HS-5 (cell line): Measurements from ENCODE around the gene RAB3C.
A peak's percentile ranks its signal among the peaks of the same experiment; 100 is the strongest.

Source experiments
- DNase-seq: peaks from one replicate; pipeline ENCODE4 v3.0.0-alpha.2; 2012; ENCODE audit warnings: low read depth

Gene RAB3C

DNA sequence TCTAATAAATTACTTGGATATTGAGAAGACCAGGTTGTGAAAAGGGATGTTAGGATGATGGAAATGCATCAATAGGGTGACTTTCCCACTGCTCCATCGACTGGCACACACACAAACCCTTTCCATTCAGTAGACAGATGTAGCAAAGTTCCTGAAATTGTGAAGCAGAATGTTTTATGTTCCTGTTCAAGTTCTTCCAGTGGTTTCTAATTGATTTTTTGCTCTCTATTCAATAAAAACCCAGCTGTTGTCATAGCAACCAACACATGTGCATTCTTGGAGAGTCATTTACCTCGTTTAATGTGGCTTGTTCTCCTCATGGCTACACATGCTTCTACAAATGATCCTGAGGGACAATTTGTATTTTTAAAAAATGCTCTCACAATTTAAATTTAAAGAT is 244.6 kb downstream of the RAB3C start:
- DNase-seq, result no peak

DNA sequence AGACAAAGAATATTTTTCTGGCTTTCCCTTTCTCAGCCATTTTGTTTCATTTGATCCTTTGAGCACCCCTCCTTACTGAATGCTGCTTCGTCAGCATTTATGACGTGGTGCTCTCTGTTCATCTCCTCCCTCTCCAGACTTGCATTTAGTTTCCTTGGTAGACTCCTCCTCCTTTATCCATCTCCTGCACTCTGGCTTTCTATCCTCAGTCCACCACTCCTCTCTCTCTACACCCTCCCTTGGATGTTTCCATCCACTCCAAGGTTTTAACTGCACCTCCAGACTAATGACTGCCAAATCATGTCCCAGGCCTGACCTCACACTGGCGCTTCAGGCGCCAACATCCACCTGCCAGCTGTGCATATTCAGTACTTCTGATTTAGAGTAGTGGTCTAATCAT is 245.4 kb downstream of the RAB3C start:
- DNase-seq, result no peak

DNA sequence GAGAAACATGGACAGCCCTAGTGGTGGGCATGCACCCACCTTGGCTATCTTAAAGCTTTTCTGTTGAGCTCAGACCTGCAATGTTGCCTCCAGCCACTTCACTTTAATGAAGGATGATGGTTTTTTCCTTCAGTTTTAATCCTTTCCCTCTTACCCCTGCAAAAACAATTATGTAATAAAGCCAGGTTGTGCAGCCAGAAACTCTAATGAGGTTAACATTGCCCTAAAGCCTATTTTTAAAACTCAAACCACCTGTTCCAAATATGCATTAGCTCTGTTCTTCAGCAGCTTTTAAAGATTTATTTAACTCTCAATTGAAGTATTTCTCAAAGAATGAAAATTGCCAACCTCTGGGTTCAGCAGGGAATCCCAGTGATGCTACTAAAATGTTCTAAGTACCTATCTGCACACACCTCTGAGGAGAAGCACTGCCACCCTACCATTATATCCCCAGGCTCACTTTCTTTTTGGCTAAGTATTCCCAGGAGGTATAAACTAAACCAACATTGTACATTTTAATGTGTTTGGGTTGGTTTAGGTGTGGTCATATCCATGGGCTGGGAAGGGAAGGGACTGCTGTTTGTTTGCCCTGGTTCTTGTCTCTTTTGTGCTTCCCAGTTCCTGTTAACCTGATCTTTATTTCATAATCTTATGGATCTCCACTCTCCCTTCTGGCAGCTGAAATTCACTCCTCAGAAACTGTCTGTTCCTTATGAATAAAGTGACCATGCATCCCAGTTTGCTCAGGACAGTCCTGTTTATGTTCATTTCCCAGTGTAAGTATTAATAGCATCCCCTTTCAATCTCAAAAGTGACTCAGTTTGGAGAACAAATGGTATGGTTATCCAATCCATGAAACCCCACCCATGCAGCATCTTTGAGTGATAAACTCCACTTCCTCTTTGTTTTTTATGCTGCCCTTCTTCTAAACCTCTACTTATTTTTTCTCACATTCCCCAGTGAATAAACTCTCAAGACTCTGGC is 251.7 kb downstream of the RAB3C start:
- no peak for DNase-seq

DNA sequence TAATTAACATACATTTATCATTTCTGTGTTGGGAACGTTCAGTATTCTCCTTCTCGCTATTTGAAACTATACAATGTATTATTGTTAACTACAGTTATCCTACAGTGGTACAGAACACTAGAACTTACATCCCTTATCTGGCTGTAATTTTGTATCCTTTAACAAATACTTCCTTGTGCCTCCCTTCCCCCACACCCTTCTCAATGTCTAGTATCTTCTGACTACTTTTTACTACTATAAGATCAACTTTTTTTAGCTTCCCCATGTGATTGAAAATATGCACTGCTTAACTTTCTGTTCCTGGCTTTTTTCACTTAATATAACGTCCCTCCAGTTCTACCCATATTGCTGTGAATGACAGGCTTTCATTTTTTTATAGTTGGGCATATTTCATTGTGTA is 253.5 kb downstream of the RAB3C start:
- no peak for DNase-seq

DNA sequence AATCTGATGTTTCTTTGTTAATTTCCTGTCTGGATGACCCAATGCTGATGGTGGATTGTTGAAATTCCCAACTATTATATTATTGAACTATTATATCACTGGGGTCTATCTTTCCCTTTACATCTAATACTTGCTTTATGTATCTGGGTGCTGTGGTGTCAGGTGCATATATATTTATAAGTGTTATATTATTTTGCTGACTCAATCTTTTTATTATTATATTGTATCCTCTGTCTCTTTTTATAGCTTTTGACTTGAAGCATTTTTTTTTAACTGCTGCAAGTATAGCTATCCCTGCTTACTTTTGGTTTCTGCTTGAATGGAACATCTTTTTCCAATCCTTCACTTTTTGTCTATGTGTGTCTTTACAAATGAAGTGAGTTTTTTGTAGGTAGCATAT is 255.9 kb downstream of the RAB3C start:
- DNase-seq, result no peak

DNA sequence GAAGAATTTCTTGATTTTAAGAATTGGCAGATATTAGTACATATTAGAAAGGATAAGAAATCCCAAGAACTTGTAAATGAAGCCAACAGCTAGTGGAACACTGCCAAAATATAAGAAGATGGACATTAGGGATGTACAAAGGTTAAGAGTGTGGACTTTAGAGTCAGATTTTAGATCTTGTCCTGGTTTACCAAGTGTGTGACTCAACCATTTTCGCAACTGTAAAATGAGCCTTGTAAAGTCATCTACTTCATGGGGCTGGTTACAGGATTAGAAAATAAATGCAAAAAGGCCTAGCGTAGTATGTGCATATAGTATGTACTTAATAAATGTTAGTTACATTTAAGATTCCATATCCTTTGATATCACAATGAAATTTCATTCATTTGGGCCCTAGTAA is 260.0 kb downstream of the RAB3C start:
- no peak for DNase-seq

DNA sequence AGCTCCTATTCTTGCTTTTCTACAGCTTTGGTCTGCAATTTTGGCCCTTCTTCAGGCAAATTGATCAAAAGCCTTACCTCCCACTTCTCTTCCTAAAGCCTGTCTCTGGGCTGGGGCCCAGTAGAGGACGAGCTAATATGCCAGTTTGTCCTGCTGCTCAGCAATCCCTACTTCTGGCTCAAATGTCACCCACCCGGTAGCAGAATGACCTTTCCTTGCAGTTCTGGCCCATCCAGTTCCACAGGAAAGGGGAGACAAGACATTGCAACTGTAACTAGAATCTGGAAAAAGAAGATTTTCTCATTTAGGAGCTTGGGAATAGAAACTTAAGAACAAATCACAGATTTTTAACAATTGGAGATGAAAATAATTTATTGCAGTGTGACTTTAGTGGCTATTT is 261.5 kb downstream of the RAB3C start:
- no peak for DNase-seq

DNA sequence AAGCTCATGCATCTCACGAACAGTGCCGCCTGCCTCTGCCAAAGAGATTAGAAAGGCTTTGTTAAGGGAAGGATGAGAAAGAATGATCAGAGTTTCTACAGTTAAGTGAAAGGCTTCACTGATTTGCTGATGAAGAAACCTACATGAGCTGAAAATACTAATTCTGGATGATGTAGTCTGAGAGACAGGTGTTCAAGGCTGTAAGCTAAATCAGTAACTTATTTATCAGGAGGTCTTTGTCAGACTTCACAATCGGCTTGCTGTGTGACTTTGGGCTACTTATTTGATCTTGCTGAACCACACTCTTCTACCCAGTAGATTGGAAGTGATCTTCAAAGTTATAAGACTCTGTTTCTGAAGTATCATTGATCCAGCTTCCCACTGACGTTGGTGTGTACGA is 264.2 kb downstream of the RAB3C start:
- DNase-seq, result no peak

DNA sequence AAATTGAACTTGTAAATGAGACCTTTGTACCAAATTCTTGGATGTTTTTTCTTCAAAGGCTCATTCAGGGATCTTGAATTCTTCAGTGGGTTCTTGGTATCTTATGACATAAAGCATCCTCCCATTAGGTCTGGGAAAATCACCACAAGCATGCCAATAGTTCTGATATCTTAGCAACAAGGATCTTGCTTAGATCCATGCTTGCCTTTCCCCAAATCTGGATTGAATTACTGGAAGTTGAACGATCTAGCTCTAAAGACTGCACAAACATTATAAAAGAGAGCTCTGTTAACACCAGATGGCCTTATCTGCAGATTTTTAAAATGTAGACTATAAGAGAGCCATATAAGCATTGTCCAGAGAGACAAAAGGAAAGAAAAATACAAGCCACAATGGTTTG is 266.3 kb downstream of the RAB3C start:
- no peak for DNase-seq

DNA sequence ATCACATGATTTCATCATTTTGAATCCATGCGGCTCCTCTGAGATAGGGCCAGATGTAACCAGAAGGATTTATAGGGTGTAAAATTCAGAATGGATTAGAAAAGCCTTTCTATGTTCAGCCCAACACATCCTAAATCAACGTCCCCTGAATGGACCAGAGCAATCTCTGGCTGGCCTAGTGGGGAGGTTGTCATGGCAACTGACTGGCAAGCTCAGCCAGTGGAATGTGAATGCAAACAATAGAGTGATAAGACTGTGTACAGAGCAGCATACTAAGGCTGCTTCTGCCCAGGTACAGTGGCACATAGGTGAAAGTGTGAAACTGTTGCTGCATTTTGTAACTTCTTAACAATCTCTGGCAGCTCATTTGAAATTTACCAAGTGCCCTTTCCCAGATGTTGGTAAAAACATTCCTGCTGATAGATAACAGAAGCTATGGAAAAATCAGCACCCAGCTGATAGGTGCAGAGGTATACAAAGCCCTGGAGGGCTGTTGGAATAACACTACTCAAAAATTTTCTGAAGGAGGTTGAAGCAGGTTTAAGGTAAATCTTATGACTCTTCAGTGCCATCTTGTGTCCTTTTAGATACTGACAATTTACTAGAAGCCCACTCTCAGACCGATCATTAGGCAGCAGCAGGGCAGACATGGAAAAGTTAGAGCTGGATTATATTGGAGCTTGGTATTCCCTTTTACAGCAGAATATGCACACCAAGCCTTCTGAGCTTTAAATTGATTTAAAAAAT is 267.2 kb downstream of the RAB3C start:
- peak; percentile 15 for DNase-seq

DNA sequence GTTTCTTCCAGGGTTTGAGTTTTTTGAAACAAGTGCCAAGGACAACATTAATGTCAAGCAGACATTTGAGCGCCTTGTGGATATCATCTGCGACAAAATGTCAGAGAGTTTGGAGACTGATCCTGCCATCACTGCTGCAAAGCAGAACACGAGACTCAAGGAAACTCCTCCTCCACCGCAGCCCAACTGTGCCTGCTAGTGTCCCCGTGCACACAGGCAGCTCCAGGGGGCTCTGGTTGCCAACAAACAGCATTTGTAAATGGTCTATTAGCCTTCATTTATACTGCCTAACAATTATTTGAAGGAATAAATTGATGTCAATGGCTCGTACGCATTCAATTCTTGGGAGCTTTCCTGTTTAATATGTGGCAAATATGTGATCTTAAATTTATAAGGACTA is 268.3 kb downstream of the RAB3C start:
- no peak for DNase-seq

DNA sequence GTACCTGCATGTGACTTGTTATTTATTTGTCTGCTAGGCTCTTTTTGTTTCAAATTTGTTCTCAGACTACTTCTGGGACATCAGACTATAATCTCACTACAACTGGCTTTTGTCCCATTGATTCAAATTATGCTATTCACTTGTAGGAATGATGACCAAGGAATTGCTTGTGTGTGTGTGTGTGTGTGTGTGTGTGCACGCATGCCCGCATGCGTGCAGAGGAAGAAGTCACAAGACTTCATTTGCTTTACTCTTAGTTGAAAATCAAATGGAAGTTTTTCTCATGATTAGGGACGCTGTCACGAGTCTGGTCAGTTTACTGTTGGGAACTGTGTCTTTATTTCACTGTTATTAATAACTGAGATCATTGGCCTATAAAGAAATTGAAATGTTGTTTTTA is 268.7 kb downstream of the RAB3C start:
- no peak for DNase-seq

DNA sequence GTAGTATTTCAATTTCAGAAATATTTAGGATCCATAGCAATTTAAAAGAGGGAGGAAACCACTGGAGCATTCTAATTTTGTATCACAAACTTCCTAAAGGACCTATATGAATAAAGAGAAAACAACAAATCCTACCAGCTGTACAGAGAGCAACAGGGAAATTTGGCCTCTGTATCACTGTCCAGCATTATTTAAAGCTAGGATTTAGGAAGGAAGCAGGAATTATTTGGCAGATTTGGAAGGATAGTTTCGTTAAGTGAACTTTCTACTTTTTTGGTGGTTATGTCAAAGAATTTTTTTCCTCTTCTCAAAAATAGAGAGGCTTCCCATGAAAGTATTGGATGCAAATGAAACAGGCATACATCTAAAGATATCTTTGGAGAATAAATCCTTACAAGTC is 269.7 kb downstream of the RAB3C start:
- DNase-seq, result no peak

DNA sequence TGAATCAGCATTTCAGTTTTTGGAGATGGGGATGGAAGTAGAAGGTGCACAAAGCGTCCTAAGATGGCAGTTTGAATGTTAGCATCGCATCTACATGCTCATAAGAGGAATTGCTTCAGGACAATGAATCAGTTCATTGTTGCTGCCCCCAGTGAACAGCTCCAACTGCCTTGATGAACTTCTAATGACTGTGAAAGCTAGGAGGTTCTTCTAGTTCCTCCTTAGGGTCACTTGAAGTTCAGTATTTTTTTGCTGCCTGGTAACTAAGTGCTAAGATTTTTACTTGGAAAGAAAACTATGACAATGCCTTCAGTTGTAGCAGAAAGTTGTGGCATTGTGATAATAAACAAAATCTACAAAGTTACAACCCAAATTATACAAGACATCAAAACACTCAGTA is 271.6 kb downstream of the RAB3C start:
- no peak for DNase-seq

DNA sequence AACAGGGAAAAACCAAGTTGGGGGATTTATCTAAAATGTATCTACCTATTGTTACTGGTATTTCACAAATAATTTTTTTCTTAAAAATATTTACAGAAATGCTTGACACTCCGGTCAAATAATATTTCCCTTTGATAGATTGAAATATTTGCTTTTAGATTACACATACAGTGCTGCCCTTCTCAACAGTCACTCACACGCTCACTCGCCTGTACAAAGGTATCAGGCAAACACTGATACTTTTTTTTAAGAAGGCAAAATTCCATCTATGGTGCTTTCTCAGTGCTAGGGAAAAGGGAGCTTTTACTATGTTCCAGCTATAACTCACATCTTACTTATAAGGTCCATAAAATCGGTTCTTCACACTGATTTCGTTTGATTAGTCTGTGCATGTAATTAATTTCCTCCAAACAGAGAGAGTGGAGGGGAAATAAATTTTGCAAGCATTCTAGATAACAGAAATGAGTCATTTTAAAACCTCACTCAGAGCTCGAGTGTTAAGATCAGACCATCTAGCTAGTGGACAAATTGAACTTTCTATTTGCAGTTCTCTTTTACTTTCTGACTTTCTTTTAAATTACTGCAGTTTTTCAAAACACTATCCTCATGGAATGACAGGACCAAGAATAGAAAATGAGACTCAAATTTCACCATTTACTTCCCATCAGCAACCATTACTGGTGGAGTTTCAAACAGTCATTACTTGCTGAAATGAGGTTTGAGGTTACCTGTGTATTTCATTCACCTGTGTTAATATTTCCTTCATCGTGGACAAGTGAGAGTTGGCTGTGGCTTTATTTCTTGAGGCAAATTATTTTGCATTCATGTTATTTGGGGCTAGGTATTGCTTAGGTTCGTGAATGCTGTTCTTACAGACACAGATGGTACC is 273.2 kb downstream of the RAB3C start:
- DNase-seq, result no peak

DNA sequence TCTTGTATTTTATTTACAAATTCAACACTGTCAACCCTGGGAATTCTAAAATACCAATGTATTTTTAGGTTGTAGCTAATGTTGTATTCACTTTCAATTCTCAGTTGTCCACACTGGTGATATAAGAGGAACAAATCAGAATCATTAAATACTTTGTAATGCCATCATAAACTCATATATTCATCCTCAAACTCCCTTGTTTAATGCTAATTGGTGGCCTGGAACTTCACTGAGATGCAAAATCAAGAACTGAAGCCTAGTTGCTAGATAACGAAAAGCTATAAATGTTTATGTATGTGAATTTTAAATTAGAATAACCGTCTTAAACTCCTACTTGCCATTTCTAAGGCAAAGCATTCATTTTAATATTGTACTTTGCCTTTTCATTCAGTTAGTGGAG is 274.7 kb downstream of the RAB3C start:
- no peak for DNase-seq

DNA sequence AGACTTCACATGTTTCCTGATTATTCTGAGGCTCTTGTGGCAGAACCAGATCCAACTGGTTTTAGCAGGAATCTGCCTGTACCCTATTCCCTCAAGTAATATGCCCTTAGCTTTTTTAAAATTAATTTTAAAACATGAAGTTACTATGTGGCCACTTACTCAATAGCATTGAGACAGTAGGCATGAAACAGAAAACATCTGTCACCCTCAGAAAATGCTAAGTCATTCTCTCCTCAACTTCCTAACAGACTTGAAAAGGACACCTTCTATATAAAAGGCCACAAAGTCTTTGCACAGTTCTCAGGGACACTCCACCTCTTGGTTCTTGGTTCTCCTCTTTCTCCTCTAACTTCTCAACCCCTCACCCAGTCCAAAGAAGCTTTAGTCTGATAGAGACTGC is 277.8 kb downstream of the RAB3C start:
- DNase-seq, result no peak

DNA sequence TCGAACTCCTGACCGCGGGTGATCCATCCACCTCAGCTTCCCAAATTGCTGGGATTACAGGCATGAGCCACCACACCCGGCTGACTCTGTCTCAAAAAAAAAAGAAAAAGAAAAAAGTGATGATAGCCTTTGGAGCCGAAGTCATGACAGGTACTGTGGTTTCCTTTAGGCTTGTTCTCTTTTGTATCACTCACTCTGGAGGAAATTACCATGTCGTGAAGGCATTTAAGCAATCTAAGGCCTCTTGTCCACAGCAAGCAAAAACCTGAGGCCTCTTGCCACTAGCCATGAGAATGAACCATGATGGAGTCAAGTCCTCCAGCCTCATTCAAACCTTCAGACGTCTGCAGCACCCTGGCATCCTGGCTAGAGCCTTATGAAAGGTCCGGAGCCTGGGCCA is 286.1 kb downstream of the RAB3C start:
- DNase-seq, result no peak

DNA sequence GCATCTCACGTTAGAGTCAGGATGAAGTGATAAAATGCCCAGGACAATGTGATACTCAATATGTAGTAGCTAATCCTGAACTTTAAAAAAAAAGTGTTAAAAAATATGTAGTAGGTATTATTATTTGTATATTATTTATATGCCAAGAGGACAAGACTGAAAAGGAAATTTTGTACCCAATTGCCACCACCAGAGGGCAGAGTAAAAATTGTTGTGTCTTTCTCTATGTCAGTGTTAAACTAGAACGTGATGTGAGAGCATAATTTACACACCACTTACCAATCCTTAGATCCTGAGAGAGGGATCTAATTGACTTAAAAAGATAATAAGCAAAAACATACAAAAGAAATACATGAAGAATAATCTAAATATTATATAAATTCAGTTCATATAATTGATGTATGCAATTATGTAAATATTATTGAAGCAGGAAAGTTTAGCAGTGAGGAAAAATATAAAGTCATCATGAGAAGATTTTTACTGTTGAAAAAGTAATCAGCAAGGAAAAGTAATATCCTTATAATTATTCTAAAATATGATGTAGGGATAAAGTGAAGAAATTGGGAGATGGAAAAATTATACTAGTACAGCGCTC is 288.9 kb downstream of the RAB3C start:
- peak; percentile 3 for DNase-seq

DNA sequence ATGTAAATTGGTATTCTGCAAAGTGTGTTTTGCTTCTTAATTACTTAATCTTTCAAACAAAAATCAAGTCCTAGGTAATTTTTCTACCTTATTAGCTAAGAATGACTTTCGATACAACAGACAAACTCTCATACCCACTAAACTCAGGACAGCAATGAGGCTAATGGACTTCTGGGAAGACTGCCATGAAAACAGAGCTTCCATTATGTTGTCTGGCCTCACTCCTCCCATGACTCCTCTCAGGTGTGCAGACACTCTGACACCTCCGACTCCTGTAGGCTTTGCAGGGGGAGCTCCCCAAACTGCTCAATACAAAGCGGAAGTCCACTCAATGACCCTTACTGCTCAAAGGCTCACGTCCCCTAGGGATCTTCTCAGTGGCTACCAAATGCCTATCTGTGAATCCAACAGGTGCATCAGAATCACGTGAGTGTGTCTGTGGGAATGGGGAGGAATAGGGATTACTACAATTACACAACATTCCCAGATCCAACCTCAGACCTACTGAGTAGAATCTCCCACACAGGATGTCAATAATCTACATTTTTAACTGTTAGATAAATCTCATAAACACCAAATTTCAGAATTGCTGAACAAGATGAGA is 289.9 kb downstream of the RAB3C start:
- DNase-seq, result no peak

DNA sequence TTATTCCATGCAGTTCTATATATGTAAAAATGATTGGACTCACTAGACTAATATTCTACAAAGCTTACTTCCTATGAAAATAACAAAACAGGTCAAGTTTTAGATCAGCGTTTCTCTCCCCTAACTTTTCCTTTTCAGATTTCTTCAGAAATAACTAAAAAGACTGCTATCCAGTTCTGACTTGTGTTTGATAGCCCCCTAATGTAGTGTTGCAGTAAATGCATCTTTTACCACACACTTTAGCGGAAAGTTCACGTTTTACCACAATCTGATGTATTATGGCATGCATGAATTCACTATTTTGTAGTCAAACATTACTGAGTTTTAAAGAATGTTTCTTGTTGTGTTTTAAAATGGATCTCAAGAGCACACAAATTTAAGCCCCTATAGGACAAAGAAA is 292.7 kb downstream of the RAB3C start:
- no peak for DNase-seq

DNA sequence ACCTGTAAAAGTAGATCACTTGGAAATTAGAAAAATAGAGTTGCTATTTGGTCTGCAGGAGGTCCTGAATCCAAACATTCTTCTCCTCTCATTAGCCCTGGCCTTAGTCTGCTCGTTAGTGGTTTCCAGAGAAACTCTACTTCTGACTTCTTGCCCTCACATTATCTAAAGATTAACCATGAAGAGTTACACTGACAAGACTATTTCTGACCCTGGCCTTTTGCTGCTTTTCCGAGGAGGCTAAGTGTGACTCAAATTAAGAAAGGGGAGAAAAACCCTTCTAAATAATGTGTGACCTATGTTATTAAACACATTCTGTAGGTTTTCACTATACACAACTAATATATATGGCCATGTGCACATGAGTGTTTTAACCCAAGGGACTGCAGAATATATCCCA is 302.4 kb downstream of the RAB3C start:
- DNase-seq, result no peak
